HEK293T (cell line): Measurements from ENCODE around the gene SIK2.

Experiments
- ARNT ChIP-seq: fragments of 450-650 bp; IDR thresholded peaks from 2 replicates; pipeline ENCODE4 v1.6.1; 2017; ENCODE audit warnings: mild to moderate bottlenecking
- BHLHE40 ChIP-seq: fragments of 450-650 bp; IDR thresholded peaks from 2 replicates; pipeline ENCODE4 v1.6.1; 2016; ENCODE audit warnings: mild to moderate bottlenecking, moderate library complexity, borderline replicate concordance
- CTBP1 ChIP-seq: fragments of 450-650 bp; IDR thresholded peaks from 2 replicates; pipeline ENCODE4 v1.6.1; 2016; ENCODE audit warnings: borderline replicate concordance
- FOXA1 ChIP-seq: fragments of 450-650 bp; IDR thresholded peaks from 2 replicates; pipeline ENCODE4 v1.6.1; 2016; ENCODE audit warnings: mild to moderate bottlenecking
- FOXK2 ChIP-seq: fragments of 450-650 bp; IDR thresholded peaks from 2 replicates; pipeline ENCODE4 v1.6.1; 2016; ENCODE audit warnings: mild to moderate bottlenecking
- L3MBTL2 ChIP-seq: fragments of 450-650 bp; conservative IDR thresholded peaks from 2 replicates; pipeline ENCODE4 v1.6.1; 2016; ENCODE audit warnings: mild to moderate bottlenecking
- NFRKB ChIP-seq: fragments of 450-650 bp; IDR thresholded peaks from 2 replicates; pipeline ENCODE4 v1.6.1; 2016; ENCODE audit warnings: mild to moderate bottlenecking, moderate library complexity
- SP1 ChIP-seq: fragments of 450-650 bp; IDR thresholded peaks from 2 replicates; pipeline ENCODE4 v1.6.1; 2017
- SUZ12 ChIP-seq: fragments of 450-650 bp; IDR thresholded peaks from 2 replicates; pipeline ENCODE4 v1.6.1; 2016; ENCODE audit warnings: mild to moderate bottlenecking
- TF ChIP-seq, protein P1 (sequence below): fragments of 450-650 bp; IDR thresholded peaks from 2 replicates; pipeline ENCODE4 v1.6.1; 2016

GRCh38 chr11:111725621-111726020, 123.4 kb downstream of the SIK2 start:
- no peak for TF ChIP-seq SUZ12
- no peak for TF ChIP-seq FOXK2
- TF ChIP-seq, protein P1, sequence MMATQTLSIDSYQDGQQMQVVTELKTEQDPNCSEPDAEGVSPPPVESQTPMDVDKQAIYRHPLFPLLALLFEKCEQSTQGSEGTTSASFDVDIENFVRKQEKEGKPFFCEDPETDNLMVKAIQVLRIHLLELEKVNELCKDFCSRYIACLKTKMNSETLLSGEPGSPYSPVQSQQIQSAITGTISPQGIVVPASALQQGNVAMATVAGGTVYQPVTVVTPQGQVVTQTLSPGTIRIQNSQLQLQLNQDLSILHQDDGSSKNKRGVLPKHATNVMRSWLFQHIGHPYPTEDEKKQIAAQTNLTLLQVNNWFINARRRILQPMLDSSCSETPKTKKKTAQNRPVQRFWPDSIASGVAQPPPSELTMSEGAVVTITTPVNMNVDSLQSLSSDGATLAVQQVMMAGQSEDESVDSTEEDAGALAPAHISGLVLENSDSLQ = no peak
- TF ChIP-seq L3MBTL2 = no peak
- TF ChIP-seq NFRKB = no peak
- TF ChIP-seq BHLHE40 = no peak
- no peak for TF ChIP-seq CTBP1
- TF ChIP-seq ARNT = no peak
- TF ChIP-seq FOXA1 = no peak
- no peak for TF ChIP-seq SP1
